GM23248 (cell line): ENCODE measurements around the gene SCNN1B. TPM values are rescaled to one million over a fixed set of nuclear protein-coding genes. Genes with fewer than 3 reads are reported as not detected.
A peak's percentile ranks its signal among the peaks of the same experiment; 100 is the strongest.

Experiments used
- DNase-seq: peaks from one replicate; pipeline ENCODE4 v3.0.0-alpha.2; 2015
- H2AFZ ChIP-seq: fragments of 200-600 bp; sonication (generic); 2 replicates; pipeline ENCODE4 v1.6.1; 2016; ENCODE audit warnings: antibody characterized with exemption
- H3F3A ChIP-seq: fragments of 200-600 bp; sonication (generic); 2 replicates; pipeline ENCODE4 v1.6.1; 2016; ENCODE audit warnings: mild to moderate bottlenecking, antibody characterized with exemption, mixed run types; ENCODE audit not compliant: insufficient read depth
- H3K27ac ChIP-seq: fragments of 200-600 bp; sonication (generic); 2 replicates; pipeline ENCODE4 v1.5.1; 2016; ENCODE audit warnings: mild to moderate bottlenecking
- H3K27me3 ChIP-seq: fragments of 200-600 bp; sonication (generic); replicated peaks from 2 replicates; pipeline ENCODE4 v1.6.1; 2016; ENCODE audit warnings: mild to moderate bottlenecking; ENCODE audit not compliant: insufficient read depth
- H3K36me3 ChIP-seq: fragments of 200-600 bp; sonication (generic); 2 replicates; pipeline ENCODE4 v1.6.1; 2016; ENCODE audit warnings: low read depth, mild to moderate bottlenecking
- H3K4me1 ChIP-seq: fragments of 200-600 bp; sonication (generic); 2 replicates; pipeline ENCODE4 v1.6.1; 2016; ENCODE audit warnings: mild to moderate bottlenecking; ENCODE audit not compliant: insufficient read depth
- H3K4me2 ChIP-seq: fragments of 200-600 bp; sonication (generic); one replicate; pipeline ENCODE4 v1.6.1; 2016; ENCODE audit warnings: mild to moderate bottlenecking; ENCODE audit not compliant: unreplicated experiment
- H3K4me3 ChIP-seq: fragments of 200-600 bp; sonication (generic); 2 replicates; pipeline ENCODE4 v1.5.1; 2016; ENCODE audit warnings: mild to moderate bottlenecking
- H3K79me2 ChIP-seq: fragments of 200-600 bp; sonication (generic); 2 replicates; pipeline ENCODE4 v1.6.1; 2016; ENCODE audit warnings: mild to moderate bottlenecking; ENCODE audit not compliant: insufficient read depth
- H3K9ac ChIP-seq: fragments of 200-600 bp; sonication (generic); 2 replicates; pipeline ENCODE4 v1.6.1; 2016; ENCODE audit warnings: mild to moderate bottlenecking
- H3K9me2 ChIP-seq: fragments of 200-600 bp; sonication (generic); 2 replicates; pipeline ENCODE4 v1.6.1; 2016; ENCODE audit warnings: mixed run types, mild to moderate bottlenecking, moderate library complexity; ENCODE audit not compliant: insufficient read depth
- H3K9me3 ChIP-seq: fragments of 200-600 bp; sonication (generic); one replicate; pipeline ENCODE4 v1.6.1; 2017; ENCODE audit warnings: low read depth
- H4K20me1 ChIP-seq: fragments of 200-600 bp; sonication (generic); 2 replicates; pipeline ENCODE4 v1.6.0; 2016; ENCODE audit not compliant: insufficient read depth
- EZH2 ChIP-seq: fragments of 200-600 bp; sonication (generic); IDR thresholded peaks from 2 replicates; pipeline ENCODE4 v1.6.1; 2018; ENCODE audit warnings: antibody characterized with exemption, mild to moderate bottlenecking; ENCODE audit not compliant: insufficient read depth, poor library complexity, severe bottlenecking
- EZH2phosphoT487 ChIP-seq: fragments of 200-600 bp; sonication (generic); IDR thresholded peaks from 2 replicates; pipeline ENCODE4 v1.6.1; 2018; ENCODE audit warnings: antibody characterized with exemption, moderate library complexity, mild to moderate bottlenecking, low read depth; ENCODE audit not compliant: insufficient read depth
- WGBS, 2 experiments: methylation state at CpG; one replicate each; pipeline ENCODE4 v1.1.6; 2015 to 2017; ENCODE audit warnings: low lambda C conversion rate in 2 of 2, low coverage in 1 of 2; ENCODE audit errors: missing lambda C conversion rate in 2 of 2; 5-methylcytosine and 5-hydroxymethylcytosine counted together
- in situ Hi-C: fragments of 300-500 bp; cut with MboI; formaldehyde crosslinking; loops from 2 replicates; pipeline ENCODE4 v1.15.0; 2020
- polyA plus RNA-seq: library from polyadenylated mRNA; unstranded; fragments of >200 nt; fragmentation: Nextera tagmentation; extraction: Ambion mirVana; gene quantifications from 2 replicates; pipeline ENCODE4 v1.2.1, GENCODE V29; 2016
- total RNA-seq: library from RNA; depleted of rRNA; stranded (reverse); fragments of >200 nt; shearing (Covaris generic); gene quantifications from 2 replicates; pipeline ENCODE4 v1.2.3, GENCODE V29; 2014

SCNN1B gene
- total and polyA plus RNA-seq, 2 experiments from 2014 or later, result not detected

GRCh38 chr16:23343643-23344612 lies 41.8 kb downstream of the SCNN1B start:
- Histone ChIP-seq H3F3A (no peaks in the 10 kb centered on the region), H3K4me2 (no peak overlapping the region), H3K9me2 (no peaks in the 10 kb centered on the region), H3K9ac (no peak overlapping the region), H3K9me3 (no peaks in the 10 kb centered on the region), H4K20me1 (no peaks in the 10 kb centered on the region), H3K36me3 (no peaks in the 10 kb centered on the region), H2AFZ (no peak overlapping the region), H3K79me2 (no peaks in the 10 kb centered on the region), H3K4me3 (no peak overlapping the region), H3K27me3 (no peaks in the 10 kb centered on the region; the same call in 1 of the 2 replicates), H3K4me1 (no peaks in the 10 kb centered on the region), H3K27ac (no peak overlapping the region)
- WGBS, 2 experiments, result 26 to 36% methylated on average over 5 of the region's 5 CpGs
- DNase-seq, result no peak
- TF ChIP-seq EZH2 (no peak), EZH2phosphoT487 (no peak)
- in situ Hi-C loops, result no loop called here

GRCh38 chr16:23345237-23345636 lies 43.1 kb downstream of the SCNN1B start:
- Histone ChIP-seq H3K4me3 (no peak overlapping the region), H3K27me3 (no peaks in the 10 kb centered on the region; the same call in 1 of the 2 replicates), H3K36me3 (no peaks in the 10 kb centered on the region), H3K4me2 (no peak overlapping the region), H2AFZ (no peak overlapping the region), H3K79me2 (no peaks in the 10 kb centered on the region), H3F3A (no peaks in the 10 kb centered on the region), H3K9me3 (no peaks in the 10 kb centered on the region), H3K4me1 (no peaks in the 10 kb centered on the region), H3K27ac (no peak overlapping the region), H4K20me1 (no peaks in the 10 kb centered on the region), H3K9me2 (no peaks in the 10 kb centered on the region), H3K9ac (no peak overlapping the region)
- TF ChIP-seq EZH2phosphoT487, result no peak
- TF ChIP-seq EZH2, result no peak
- in situ Hi-C loops, result no loop called here
- WGBS, 2 experiments, result 48 to 49% methylated on average over 5 of the region's 5 CpGs
- DNase-seq, result no peak

GRCh38 chr16:23348579-23349469 lies 46.7 kb downstream of the SCNN1B start:
- Histone ChIP-seq H3K36me3 (no peaks in the 10 kb centered on the region), H3K9ac (no peak overlapping the region), H3K27me3 (no peaks in the 10 kb centered on the region; the same call in 1 of the 2 replicates), H3K4me3 (no peak overlapping the region), H2AFZ (no peak overlapping the region), H3K4me1 (no peaks in the 10 kb centered on the region), H3K9me2 (no peaks in the 10 kb centered on the region), H3F3A (no peaks in the 10 kb centered on the region), H3K79me2 (no peaks in the 10 kb centered on the region), H3K27ac (no peak overlapping the region), H4K20me1 (no peaks in the 10 kb centered on the region), H3K9me3 (no peaks in the 10 kb centered on the region), H3K4me2 (no peak overlapping the region)
- DNase-seq, result peak; percentile 9
- 37 to 38% methylated on average over 15 to 16 of the region's 18 CpGs for WGBS, 2 experiments
- TF ChIP-seq EZH2phosphoT487, result no peak
- TF ChIP-seq EZH2, result no peak
- in situ Hi-C loops, result no loop called here

GRCh38 chr16:23351360-23351759 lies 49.3 kb downstream of the SCNN1B start:
- no peak overlapping the region for H3K4me2 ChIP-seq
- H3K27ac ChIP-seq, result no peak overlapping the region
- H3K36me3 ChIP-seq, result no peaks in the 10 kb centered on the region
- in situ Hi-C loops, result no loop called here
- H2AFZ ChIP-seq, result no peak overlapping the region
- H3K4me1 ChIP-seq, result no peaks in the 10 kb centered on the region
- H3K4me3 ChIP-seq, result no peak overlapping the region
- no peaks in the 10 kb centered on the region; the same call in 1 of the 2 replicates for H3K27me3 ChIP-seq
- WGBS, 2 experiments, result 60 to 65% methylated on average over 5 of the region's 5 CpGs
- H3K79me2 ChIP-seq, result no peaks in the 10 kb centered on the region
- H3K9me2 ChIP-seq, result no peaks in the 10 kb centered on the region
- H3K9me3 ChIP-seq, result no peaks in the 10 kb centered on the region
- no peak overlapping the region for H3K9ac ChIP-seq
- H4K20me1 ChIP-seq, result no peaks in the 10 kb centered on the region
- TF ChIP-seq EZH2phosphoT487 (no peak), EZH2 (no peak)
- DNase-seq, result no peak
- no peaks in the 10 kb centered on the region for H3F3A ChIP-seq
